ENCODE data around the gene NFATC2. TPM values are rescaled to one million over a fixed set of nuclear protein-coding genes. Genes with fewer than 3 reads are reported as not detected.

NFATC2 gene
- polyA plus RNA-seq, 1 of the 3 experiments (the other 2 are of a cell fraction), result 0.36 TPM

DNA sequence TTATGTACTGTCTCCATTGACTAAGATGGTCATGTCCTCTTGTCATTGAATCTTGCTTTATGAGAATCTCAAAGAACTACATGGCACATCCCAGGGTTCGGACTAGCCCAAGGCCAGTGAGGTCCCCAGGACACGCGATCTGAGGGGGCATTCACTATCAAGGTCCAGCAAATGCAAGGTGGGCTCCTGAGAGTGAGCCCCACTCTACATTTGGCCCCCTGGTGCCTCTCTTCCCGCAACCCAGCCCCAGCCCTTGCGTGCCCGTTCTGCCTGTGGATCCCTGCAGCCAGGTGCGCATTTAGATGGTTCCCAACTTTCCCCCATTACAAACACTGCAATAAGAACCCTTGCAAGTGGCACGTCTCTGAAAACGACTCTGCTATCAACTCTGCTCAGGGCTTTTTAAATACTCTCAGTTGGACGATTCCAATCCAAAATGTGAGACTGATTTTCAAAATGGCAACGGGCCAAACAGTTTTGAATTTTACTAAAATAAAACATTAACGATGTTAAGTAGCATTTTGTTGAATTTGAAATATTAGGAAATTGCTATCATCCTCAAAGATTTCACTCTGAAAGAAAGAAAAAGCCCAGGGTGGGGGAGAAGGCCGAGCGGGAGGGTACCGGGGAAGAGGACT is 59.6 kb downstream of the NFATC2 start:
- Histone ChIP-seq H3K4me3 (ENCODE audit: low read depth in 2 of 2, low read length in 1 of 2) (no peak overlapping the region), H3K9me3 (no peaks in the 10 kb centered on the region), H2AFZ (ENCODE audit: low read depth) (no peak overlapping the region), H3K4me1 (ENCODE audit: control insufficient read depth in 1 of 2, insufficient read depth in 2 of 2, low read depth in 1 of 2, low read length in 1 of 2) (peaks cover 8 to 16% of the 10 kb centered on the region in 2 experiments; a peak in 3 of 4 replicates), H3K79me2 (ENCODE audit: insufficient read depth) (no peaks in the 10 kb centered on the region), H3F3A (replicated peaks; ENCODE audit: insufficient read depth) (peaks cover 6% of the 10 kb centered on the region), H3K4me2 (no peak overlapping the region), H3K9ac (no peak overlapping the region), H3K27me3 (ENCODE audit: insufficient read depth) (no peaks in the 10 kb centered on the region), H3K9me2 (no peaks in the 10 kb centered on the region), H3K36me3 (replicated peaks in 1 of 2; ENCODE audit: control insufficient read depth in 1 of 2, insufficient read depth in 2 of 2, low read length in 1 of 2) (no peaks in the 10 kb centered on the region), H4K20me1 (ENCODE audit: insufficient read depth) (no peaks in the 10 kb centered on the region), H3K27ac (ENCODE audit: low read depth in 2 of 2, low read length in 1 of 2) (no peak overlapping the region)
- no peak for DNase-seq
- 84% methylated on average over 14 of the region's 15 CpGs for WGBS (ENCODE audit: low lambda C conversion rate)
- ChIA-PET POLR2A (no interaction called here), CTCF (interaction anchor here (0.8 kb wide), 1 partner anchor 27 kb away, joined by 3 read pairs; no protein-coding TSS in a partner anchor)
- TF ChIP-seq RAD21 (IDR thresholded peaks at IDR 0.05; ENCODE audit: low read length) (no peak), SMC3 (IDR thresholded peaks at IDR 0.05; ENCODE audit: low read depth, low read length) (no peak), MXI1 (IDR thresholded peaks at IDR 0.05; ENCODE audit: low read depth, low read length) (no peak), TAF1 (IDR thresholded peaks at IDR 0.05; ENCODE audit: borderline replicate concordance, low read depth, low read length) (no peak), RXRA (IDR thresholded peaks at IDR 0.05; ENCODE audit: borderline replicate concordance, low read depth) (no peak), POLR2AphosphoS5 (IDR thresholded peaks at IDR 0.05; ENCODE audit: low read depth, low read length) (no peak), RFX5 (IDR thresholded peaks at IDR 0.05; ENCODE audit: low read length) (no peak), CHD2 (IDR thresholded peaks at IDR 0.05; ENCODE audit: low read length, partially characterized antibody) (no peak), EZH2phosphoT487 (IDR thresholded peaks at IDR 0.05; ENCODE audit: borderline replicate concordance, low read depth) (no peak), JUND (IDR thresholded peaks at IDR 0.05) (no peak), FOSL2 (IDR thresholded peaks at IDR 0.05; ENCODE audit: borderline replicate concordance, low read depth) (no peak), ELF1 (IDR thresholded peaks at IDR 0.05) (no peak), TEAD4 (IDR thresholded peaks at IDR 0.05; ENCODE audit: borderline replicate concordance, insufficient read depth) (no peak), YY1 (IDR thresholded peaks at IDR 0.05; ENCODE audit: low read depth) (no peak)
- TF ChIP-seq, protein P1, sequence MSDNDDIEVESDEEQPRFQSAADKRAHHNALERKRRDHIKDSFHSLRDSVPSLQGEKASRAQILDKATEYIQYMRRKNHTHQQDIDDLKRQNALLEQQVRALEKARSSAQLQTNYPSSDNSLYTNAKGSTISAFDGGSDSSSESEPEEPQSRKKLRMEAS (IDR thresholded peaks at IDR 0.05; ENCODE audit: low read depth), result no peak
- TF ChIP-seq, protein P2, sequence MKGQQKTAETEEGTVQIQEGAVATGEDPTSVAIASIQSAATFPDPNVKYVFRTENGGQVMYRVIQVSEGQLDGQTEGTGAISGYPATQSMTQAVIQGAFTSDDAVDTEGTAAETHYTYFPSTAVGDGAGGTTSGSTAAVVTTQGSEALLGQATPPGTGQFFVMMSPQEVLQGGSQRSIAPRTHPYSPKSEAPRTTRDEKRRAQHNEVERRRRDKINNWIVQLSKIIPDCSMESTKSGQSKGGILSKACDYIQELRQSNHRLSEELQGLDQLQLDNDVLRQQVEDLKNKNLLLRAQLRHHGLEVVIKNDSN (IDR thresholded peaks at IDR 0.05; ENCODE audit: borderline replicate concordance, low read depth), result no peak
- TF ChIP-seq, protein P3, sequence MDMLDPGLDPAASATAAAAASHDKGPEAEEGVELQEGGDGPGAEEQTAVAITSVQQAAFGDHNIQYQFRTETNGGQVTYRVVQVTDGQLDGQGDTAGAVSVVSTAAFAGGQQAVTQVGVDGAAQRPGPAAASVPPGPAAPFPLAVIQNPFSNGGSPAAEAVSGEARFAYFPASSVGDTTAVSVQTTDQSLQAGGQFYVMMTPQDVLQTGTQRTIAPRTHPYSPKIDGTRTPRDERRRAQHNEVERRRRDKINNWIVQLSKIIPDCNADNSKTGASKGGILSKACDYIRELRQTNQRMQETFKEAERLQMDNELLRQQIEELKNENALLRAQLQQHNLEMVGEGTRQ (IDR thresholded peaks at IDR 0.05; ENCODE audit: borderline replicate concordance, low read depth, low read length), result no peak
